Retinal pigment epithelial cell (primary cell): ENCODE measurements around the gene ANGPTL8.

ENCODE experiments used
- DNase-seq: peaks from one replicate; pipeline ENCODE4 v3.0.0-alpha.2; 2010; ENCODE audit warnings: low read depth
- H3K4me3 ChIP-seq: 2 replicates; pipeline ENCODE4 v1.5.1; 2011; ENCODE audit warnings: mild to moderate bottlenecking, low read length, control low read depth, moderate library complexity
- CTCF ChIP-seq: conservative IDR thresholded peaks from 2 replicates; pipeline ENCODE4 v1.5.1; 2011; ENCODE audit warnings: low read depth, low read length, control low read depth, inconsistent platforms

The ANGPTL8 gene

GRCh38 chr19:11194656-11195558, 44.5 kb upstream of the ANGPTL8 start:
- no peak for TF ChIP-seq CTCF
- no peak for DNase-seq
- H3K4me3 ChIP-seq: peak overlapping the region; percentile 11

- peak overlapping the region; percentile 12 for H3K4me3 ChIP-seq
- no peak for TF ChIP-seq CTCF
- no peak for DNase-seq
Observed at GRCh38 chr19:11195681-11196080, 43.7 kb upstream of the ANGPTL8 start.

- H3K4me3 ChIP-seq: peak overlapping the region; percentile 90
- TF ChIP-seq CTCF: no peak
- no peak for DNase-seq
Observed at GRCh38 chr19:11196406-11197287, 42.8 kb upstream of the ANGPTL8 start.

GRCh38 chr19:11197291-11198174, 41.9 kb upstream of the ANGPTL8 start, which contains the start of gene KANK2:
KANK2 (minus strand) TSS chr19:11197545; CDS start chr19:11194511, 3,034 bp downstream.
- no peak for TF ChIP-seq CTCF
- H3K4me3 ChIP-seq: peak within 1 kb of the TSS; percentile 90
- peak; percentile 19 for DNase-seq

GRCh38 chr19:11198175-11198534, 41.3 kb upstream of the ANGPTL8 start:
- H3K4me3 ChIP-seq: no peak overlapping the region
- no peak for TF ChIP-seq CTCF

GRCh38 chr19:11198769-11199424, 40.5 kb upstream of the ANGPTL8 start:
- TF ChIP-seq CTCF: no peak
- H3K4me3 ChIP-seq: no peak overlapping the region
- DNase-seq: peak; percentile 21

More at GRCh38 chr19:11198175-11198534, 41.3 kb upstream of the ANGPTL8 start:
- DNase-seq: no peak
